Stimulated activated CD4-positive, alpha-beta T cell treated with anti-CD3 and anti-CD28 coated beads, Interleukin-4, amount 100 ng/mL, for 24 hours (primary cell): ENCODE data around the gene CABCOCO1.

Source experiments
- DNase-seq: peaks from one replicate; pipeline ENCODE4 v3.0.0-alpha.2; 2020

CABCOCO1 gene

GRCh38 chr10:61757525-61758397, 95.0 kb downstream of the CABCOCO1 start:
- no peak for DNase-seq

GRCh38 chr10:61758433-61758832, 95.7 kb downstream of the CABCOCO1 start:
- DNase-seq = no peak

GRCh38 chr10:61759751-61760150, 97.0 kb downstream of the CABCOCO1 start:
- no peak for DNase-seq

GRCh38 chr10:61760943-61761824, 98.5 kb downstream of the CABCOCO1 start:
- no peak for DNase-seq

- no peak for DNase-seq
These were observed 99.1 kb downstream of the CABCOCO1 start for GRCh38 chr10:61761825-61762217.

GRCh38 chr10:61763778-61764177, 101.0 kb downstream of the CABCOCO1 start:
- DNase-seq = no peak

- no peak for DNase-seq
These were observed 101.8 kb downstream of the CABCOCO1 start for GRCh38 chr10:61764486-61764885.

GRCh38 chr10:61765176-61766087, 102.7 kb downstream of the CABCOCO1 start:
- no peak for DNase-seq

GRCh38 chr10:61766927-61767326, 104.2 kb downstream of the CABCOCO1 start:
- no peak for DNase-seq

GRCh38 chr10:61774031-61774430, 111.3 kb downstream of the CABCOCO1 start:
- no peak for DNase-seq

GRCh38 chr10:61775111-61775510, 112.4 kb downstream of the CABCOCO1 start:
- DNase-seq = no peak

- no peak for DNase-seq
These were observed 114.0 kb downstream of the CABCOCO1 start for GRCh38 chr10:61776615-61777266.

- no peak for DNase-seq
These were observed 115.4 kb downstream of the CABCOCO1 start for GRCh38 chr10:61778137-61778536.

GRCh38 chr10:61779276-61779675, 116.5 kb downstream of the CABCOCO1 start:
- DNase-seq = no peak

GRCh38 chr10:61779950-61780659, 117.4 kb downstream of the CABCOCO1 start:
- DNase-seq = peak; percentile 27

GRCh38 chr10:61780732-61781131, 118.0 kb downstream of the CABCOCO1 start:
- no peak for DNase-seq

- DNase-seq = peak; percentile 7
These were observed 119.3 kb downstream of the CABCOCO1 start for GRCh38 chr10:61781969-61782403.

- DNase-seq = peak; percentile 48
These were observed 121.8 kb downstream of the CABCOCO1 start for GRCh38 chr10:61784354-61785133.

GRCh38 chr10:61785473-61786105, 122.9 kb downstream of the CABCOCO1 start:
- no peak for DNase-seq

- DNase-seq = peak; percentile 15
These were observed 124.0 kb downstream of the CABCOCO1 start for GRCh38 chr10:61786728-61787127.
